Activated naive CD4-positive, alpha-beta T cell treated with Interleukin-2 at 50 U/mL for 16 hours (primary cell): ENCODE data around the gene TMEM54.

ENCODE experiments used
- DNase-seq: peaks from one replicate; pipeline ENCODE4 v3.0.0-alpha.2; 2020

TMEM54 gene

GRCh38 chr1:32894019-32894600, 7.1 kb downstream of the TMEM54 start:
- no peak for DNase-seq

- peak; percentile 29 for DNase-seq
These were observed 7.8 kb downstream of the TMEM54 start for GRCh38 chr1:32893198-32894018.

- DNase-seq, result peak; percentile 40
These were observed 8.6 kb downstream of the TMEM54 start for GRCh38 chr1:32892368-32893197.

GRCh38 chr1:32891630-32892029, 9.6 kb downstream of the TMEM54 start:
- no peak for DNase-seq

- no peak for DNase-seq
These were observed 10.0 kb downstream of the TMEM54 start for GRCh38 chr1:32891241-32891570.

- DNase-seq, result no peak
These were observed 10.5 kb downstream of the TMEM54 start for GRCh38 chr1:32890516-32891240.

- no peak for DNase-seq
These were observed 11.4 kb downstream of the TMEM54 start for GRCh38 chr1:32889731-32890278.

GRCh38 chr1:32888677-32889420, 12.3 kb downstream of the TMEM54 start:
- no peak for DNase-seq

GRCh38 chr1:32888134-32888533, 13.1 kb downstream of the TMEM54 start:
- no peak for DNase-seq

GRCh38 chr1:32887623-32888022, 13.6 kb downstream of the TMEM54 start:
- DNase-seq, result no peak

GRCh38 chr1:32886828-32887414, 14.3 kb downstream of the TMEM54 start:
- no peak for DNase-seq

GRCh38 chr1:32886004-32886827, 15.0 kb downstream of the TMEM54 start, which contains the start of gene HPCA:
Gene HPCA (plus strand): TSS chr1:32886491. CDS start chr1:32888899, 2,408 bp downstream.
- DNase-seq, result peak; percentile 29

- DNase-seq, result no peak
These were observed 15.5 kb downstream of the TMEM54 start for GRCh38 chr1:32885676-32886003.

GRCh38 chr1:32884726-32885125, 16.5 kb downstream of the TMEM54 start:
- DNase-seq, result no peak

- no peak for DNase-seq
These were observed 17.2 kb downstream of the TMEM54 start for GRCh38 chr1:32884032-32884372.

GRCh38 chr1:32883338-32884031, 17.7 kb downstream of the TMEM54 start:
- DNase-seq, result no peak

GRCh38 chr1:32881871-32882850, 19.0 kb downstream of the TMEM54 start:
- no peak for DNase-seq

GRCh38 chr1:32881291-32881690, 19.9 kb downstream of the TMEM54 start:
- DNase-seq, result no peak

GRCh38 chr1:32878637-32879041, 22.6 kb downstream of the TMEM54 start:
- DNase-seq, result no peak
